Measurements from ENCODE around the gene XBP1.

Gene XBP1

GRCh38 chr22:28820885-28821284 is 20.5 kb upstream of the XBP1 start:
- ChIA-PET POLR2A (interaction anchor here (0.7 kb wide), 1 partner anchor 16 kb away, joined by 3 read pairs; no protein-coding TSS in a partner anchor), CTCF (interaction anchor here (0.6 to 3.4 kb wide), 3 partner anchors 8 to 220 kb away, joined by 4 to 14 read pairs (median 11); no protein-coding TSS in a partner anchor)
- no peak overlapping the region for H3K4me3 ChIP-seq (ENCODE audit: low read depth, low read length)
- TF ChIP-seq CTCF (IDR thresholded peaks at IDR 0.05; ENCODE audit: insufficient read depth, low read length, missing control alignments): no peak
- DNase-seq (ENCODE audit: low read depth, low spot score): no peak

- CTCF ChIA-PET: interaction anchor here (1.2 to 7.2 kb wide), 7 partner anchors 10 to 219 kb away, joined by 3 to 59 read pairs (median 7); no protein-coding TSS in a partner anchor
- DNase-seq (ENCODE audit: low read depth, low spot score): no peak
- no peak for TF ChIP-seq CTCF (IDR thresholded peaks at IDR 0.05; ENCODE audit: insufficient read depth, low read length, missing control alignments)
Observed at GRCh38 chr22:28819253-28820096, 19.1 kb upstream of the XBP1 start.

GRCh38 chr22:28817919-28818859 is 17.8 kb upstream of the XBP1 start:
- H3K4me3 ChIP-seq (ENCODE audit: low read depth, low read length): no peak overlapping the region
- POLR2A ChIA-PET: interaction anchor here (2.0 kb wide), 1 partner anchor 18 kb away, joined by 8 read pairs; the partner anchor contains the start of gene XBP1
- CTCF ChIA-PET: interaction anchor here (0.7 to 7.2 kb wide), 5 partner anchors 9 to 427 kb away, joined by 3 to 59 read pairs (median 7); no protein-coding TSS in a partner anchor
- no peak for TF ChIP-seq CTCF (IDR thresholded peaks at IDR 0.05; ENCODE audit: insufficient read depth, low read length, missing control alignments)
- no peak for DNase-seq (ENCODE audit: low read depth, low spot score)

More at GRCh38 chr22:28819253-28820096, 19.1 kb upstream of the XBP1 start:
- POLR2A ChIA-PET: interaction anchor here (2.0 kb wide), 1 partner anchor 19 kb away, joined by 8 read pairs; the partner anchor contains the start of gene XBP1
- H3K4me3 ChIP-seq (ENCODE audit: low read depth, low read length): no peak overlapping the region

DNA sequence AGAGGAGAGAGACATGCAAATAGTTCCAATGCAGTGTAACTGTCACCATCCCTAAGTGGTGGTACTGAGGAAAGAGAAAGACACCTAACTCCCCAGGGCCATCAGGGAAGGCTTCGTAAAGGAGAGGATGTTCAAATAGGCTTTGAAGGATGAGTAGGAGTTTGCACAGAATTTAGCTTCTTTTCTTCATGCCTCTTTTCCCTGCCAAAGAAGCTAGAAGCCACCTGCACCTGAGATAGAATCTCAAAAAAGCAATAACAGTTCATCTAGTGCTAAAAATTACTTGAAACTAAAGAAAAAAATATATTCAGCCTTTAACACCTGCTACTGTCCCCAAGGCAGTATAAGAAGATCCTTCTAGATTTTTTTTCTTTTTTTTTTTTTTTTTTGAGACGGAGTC is 16.7 kb upstream of the XBP1 start:
- ChIA-PET POLR2A (no interaction called here), CTCF (interaction anchor here (1.0 to 7.2 kb wide), 3 partner anchors 12 to 217 kb away, joined by 3 to 59 read pairs (median 5); partner anchors contain the start of gene XBP1)
- H3K4me3 ChIP-seq (ENCODE audit: low read depth, low read length): no peak overlapping the region
- TF ChIP-seq CTCF (IDR thresholded peaks at IDR 0.05; ENCODE audit: insufficient read depth, low read length, missing control alignments): no peak
- no peak for DNase-seq (ENCODE audit: low read depth, low spot score)

DNA sequence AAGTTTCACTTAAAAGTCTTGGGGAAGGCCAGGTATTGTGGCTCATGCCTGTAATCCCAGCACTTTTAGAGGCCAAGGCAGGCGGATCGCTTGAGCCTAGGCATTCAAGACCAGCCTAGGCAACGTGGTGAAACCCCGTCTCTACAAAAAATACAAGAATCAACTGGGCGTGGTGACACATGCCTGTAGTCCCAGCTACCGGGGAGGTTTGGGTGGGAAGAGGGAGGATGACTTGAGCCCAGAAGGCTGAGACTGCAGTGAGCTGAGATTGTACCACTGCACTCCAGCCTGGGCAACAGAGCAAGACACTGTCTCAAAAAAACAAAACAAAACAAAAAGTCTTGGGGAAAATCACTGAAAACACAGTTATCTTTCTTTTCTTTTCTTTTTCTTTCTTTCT is 15.4 kb upstream of the XBP1 start:
- ChIA-PET POLR2A (interaction anchor here (0.5 kb wide), 1 partner anchor 8 kb away, joined by 6 read pairs; no protein-coding TSS in a partner anchor), CTCF (interaction anchor here (1.7 to 7.2 kb wide), 2 partner anchors 14 to 15 kb away, joined by 5 to 59 read pairs; partner anchors contain the start of gene XBP1)
- H3K4me3 ChIP-seq (ENCODE audit: low read depth, low read length): no peak overlapping the region
- DNase-seq (ENCODE audit: low read depth, low spot score): no peak
- no peak for TF ChIP-seq CTCF (IDR thresholded peaks at IDR 0.05; ENCODE audit: insufficient read depth, low read length, missing control alignments)

All from AG04449 (cell line).